ENCODE data around the gene CACNA1I.

- no peak for TF ChIP-seq ELF4 (IDR thresholded peaks at IDR 0.05)
- no peak for TF ChIP-seq L3MBTL2 (conservative IDR thresholded peaks at IDR 0.05)
- no peak for TF ChIP-seq SUZ12 (IDR thresholded peaks at IDR 0.05)
Measured at GRCh38 chr22:39616051-39616450, 45.5 kb downstream of the CACNA1I start.
